Activated CD4-positive, CD25-positive, alpha-beta regulatory T cell treated with anti-CD3 and anti-CD28 coated beads, Interleukin-2, amount 50 U/mL, for 16 hours (primary cell): ENCODE results near the gene MRPL20.
"Not testable (repeated sequence)": the region's sequence is repeated elsewhere in the genome, so short reads cannot be mapped to it uniquely, and the experiment has no call there.

Source experiments
- DNase-seq: peaks from one replicate; pipeline ENCODE4 v3.0.0-alpha.2; 2020; ENCODE audit warnings: low read depth, low spot score

MRPL20 gene

DNA sequence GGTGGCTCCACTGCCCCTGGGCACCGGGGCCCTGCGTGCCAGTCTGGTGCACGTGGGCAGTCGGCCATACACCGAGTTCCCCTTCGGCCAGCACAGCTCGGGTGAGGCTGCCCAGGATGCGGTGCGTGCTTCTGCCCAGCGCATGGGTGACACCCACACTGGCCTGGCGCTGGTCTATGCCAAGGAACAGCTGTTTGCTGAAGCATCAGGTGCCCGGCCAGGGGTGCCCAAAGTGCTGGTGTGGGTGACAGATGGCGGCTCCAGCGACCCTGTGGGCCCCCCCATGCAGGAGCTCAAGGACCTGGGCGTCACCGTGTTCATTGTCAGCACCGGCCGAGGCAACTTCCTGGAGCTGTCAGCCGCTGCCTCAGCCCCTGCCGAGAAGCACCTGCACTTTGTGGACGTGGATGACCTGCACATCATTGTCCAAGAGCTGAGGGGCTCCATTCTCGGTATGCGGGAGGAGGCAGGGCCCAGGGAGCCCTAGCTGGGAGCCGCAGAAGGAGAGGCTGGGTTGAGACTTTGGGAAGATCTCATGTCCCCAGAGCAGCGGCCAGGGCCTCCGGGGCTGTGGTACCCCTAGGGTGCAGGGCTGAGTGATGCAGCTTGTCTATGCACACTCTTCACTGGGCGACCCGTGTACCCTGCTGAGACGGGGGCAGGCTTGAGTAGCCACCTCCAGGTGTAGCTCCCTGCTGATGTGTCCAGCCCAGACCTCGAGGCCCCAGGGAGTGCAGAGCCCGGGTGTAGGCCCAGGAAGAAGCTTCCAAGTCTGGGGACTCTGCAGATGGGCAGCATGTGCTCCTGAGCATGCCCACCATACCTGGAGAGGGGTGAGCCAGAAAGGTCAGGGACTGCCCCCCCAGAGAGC, 30.2 kb upstream of the MRPL20 start:
- no peak for DNase-seq

DNA sequence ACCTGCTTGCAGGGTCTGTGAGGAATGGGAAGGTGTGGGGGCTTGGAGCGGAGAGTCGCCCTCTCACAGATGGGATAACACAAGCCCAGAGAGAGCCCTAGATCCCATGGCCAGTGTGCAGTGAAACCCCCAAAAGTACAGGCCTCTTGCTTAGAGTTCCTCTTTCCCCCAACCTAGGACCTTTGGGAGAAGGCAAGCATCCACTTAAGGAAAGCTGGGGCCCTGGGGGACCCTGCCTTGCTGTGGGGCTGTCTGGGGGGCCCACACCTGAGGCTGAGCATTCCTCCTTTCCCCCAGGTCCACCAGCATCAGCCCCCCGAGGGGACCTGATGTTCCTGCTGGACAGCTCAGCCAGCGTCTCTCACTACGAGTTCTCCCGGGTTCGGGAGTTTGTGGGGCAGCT, 29.5 kb upstream of the MRPL20 start:
- no peak for DNase-seq

DNA sequence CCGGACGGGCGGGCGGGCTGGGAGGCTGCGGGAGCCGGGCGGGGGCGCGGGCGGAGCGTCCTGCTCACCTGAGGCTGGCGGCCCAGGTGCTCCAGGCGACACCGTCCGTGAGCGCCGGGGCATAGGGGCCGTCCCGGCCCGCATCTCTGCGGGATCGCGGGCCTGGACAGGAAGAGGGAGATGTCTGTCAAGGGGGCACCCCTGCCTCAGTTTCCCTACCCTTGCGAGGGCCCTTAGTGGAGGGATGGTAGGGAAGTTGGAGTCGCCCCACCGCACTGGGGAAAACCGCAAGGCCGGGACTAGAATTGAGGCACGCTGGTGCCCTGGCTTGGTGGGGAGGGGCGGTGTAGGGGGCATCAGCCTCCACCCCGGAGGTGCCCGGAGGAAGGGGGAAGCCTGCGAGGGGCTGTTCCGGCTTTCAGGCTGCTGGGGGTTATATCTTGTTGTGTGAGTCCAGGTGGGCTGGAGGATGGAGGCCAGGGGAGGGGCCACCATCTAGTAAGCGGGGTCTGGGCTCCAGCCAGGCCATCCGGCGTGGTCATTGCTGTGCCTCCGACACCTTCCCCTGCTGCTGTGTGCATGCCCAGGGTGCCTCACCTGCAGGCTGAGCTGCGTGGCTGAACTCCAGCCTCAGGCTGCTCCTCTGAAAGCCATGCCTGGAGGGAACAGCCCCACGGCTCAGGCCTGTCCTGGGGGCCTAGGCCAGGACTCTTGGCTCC, 29.0 kb upstream of the MRPL20 start:
- DNase-seq = no peak

DNA sequence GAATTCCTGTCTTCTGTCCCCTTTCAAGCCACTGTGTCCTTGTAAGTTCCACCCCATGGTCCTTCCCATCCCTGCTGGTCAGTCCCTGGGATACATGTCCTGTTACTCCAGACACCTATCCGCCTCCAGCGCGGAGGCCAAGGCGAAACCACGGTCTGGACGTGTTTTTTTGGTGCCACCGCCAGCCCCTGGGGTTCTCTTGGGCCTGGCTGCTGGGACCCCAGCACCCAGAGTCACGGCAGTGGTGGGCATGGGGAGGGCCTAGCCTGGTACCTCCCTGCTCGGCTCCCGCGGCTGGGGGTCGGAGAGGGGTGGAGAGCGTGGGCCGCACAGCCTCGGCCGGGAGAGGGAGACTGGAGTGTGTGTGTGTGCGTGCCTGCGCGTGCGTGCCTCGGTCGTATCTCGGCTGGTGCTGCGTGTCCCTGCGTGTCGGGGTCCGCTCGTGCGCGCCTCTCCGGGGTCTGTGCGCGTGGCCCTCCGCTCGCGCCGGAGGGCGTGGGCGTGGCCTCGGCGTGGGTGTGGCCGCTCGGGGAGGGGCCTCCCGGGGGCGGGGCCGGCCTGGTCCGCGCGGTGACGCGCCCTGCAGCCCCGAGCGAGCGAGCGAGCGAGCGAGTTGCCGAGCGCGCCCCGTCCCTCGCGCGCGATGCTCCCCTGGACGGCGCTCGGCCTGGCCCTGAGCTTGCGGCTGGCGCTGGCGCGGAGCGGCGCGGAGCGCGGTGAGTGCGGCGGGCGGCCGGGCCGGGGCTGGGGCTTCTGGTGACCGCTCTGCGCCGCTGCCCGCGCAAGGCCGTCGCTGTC, 28.2 kb upstream of the MRPL20 start, which contains the start of gene VWA1:
TSS of gene VWA1 (plus strand) at position 585 of the 798 bp plus-strand sequence. CDS start at position 644, 59 bp downstream.
- DNase-seq = peak; percentile 26

DNA sequence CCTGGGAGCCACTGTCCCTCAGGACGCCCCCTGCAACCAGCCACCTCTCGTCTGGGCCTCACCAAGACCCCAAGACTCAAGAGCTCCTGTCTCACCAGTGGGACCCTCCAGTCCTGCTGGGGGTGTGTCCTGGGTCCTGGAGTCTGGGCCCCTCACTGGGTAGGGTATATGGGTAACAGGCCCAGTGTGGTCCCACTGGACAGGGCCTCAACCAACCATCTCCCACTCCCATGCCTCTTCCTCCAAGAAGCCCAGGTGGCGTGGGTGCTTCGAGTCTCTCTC, 27.7 kb upstream of the MRPL20 start:
- DNase-seq = no peak

DNA sequence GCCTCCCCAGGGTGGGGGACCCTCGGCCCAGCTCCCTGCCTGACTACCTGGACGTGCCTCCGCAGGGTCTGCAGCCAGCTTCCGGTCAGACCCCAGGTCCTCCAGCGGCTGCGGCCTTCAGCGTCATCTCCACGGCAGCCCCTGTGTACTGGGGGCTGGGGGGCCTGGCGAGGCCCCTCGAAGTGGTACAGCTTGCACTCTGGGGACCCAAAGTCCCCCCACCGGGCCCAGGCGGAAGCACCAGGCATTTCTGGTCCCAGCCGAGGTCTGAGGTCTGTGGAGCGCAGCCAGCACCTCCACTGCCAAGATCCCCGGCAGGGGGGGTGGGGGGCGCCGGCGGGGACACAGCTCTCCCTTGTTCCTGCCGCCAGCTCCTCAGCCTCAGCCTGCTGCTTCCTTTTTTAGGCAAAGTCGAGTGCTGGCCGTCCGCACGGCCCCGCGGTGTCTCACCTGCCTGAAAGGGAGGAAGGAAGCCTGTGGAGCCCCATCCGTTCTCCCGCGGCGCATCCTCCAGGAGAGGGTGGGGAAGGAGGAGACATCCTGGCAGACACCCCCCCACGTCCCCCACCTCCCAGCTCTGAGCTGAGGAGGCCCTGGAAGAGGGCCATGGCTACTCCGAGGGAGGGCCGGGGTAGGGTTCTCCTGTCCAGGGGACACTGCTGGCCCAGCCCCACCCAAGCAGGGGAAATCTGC, 27.2 kb upstream of the MRPL20 start:
- DNase-seq = no peak

DNA sequence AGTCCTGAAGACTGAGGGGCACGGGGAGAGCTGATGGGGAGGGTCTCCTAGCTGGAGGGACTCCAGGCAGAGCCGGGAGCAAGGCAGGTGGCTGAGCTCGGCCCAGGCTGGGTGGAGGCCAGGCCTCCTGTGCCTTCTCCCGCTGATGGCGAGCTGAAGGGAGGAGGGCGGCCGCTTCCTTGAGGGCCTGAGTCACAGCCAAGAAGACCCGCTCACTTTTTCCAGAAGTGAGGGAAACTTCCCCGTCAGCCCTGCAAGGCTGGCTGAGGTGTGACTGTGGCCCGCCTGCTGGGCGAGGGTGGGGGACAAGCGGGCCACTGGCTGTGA, 26.7 kb upstream of the MRPL20 start:
- no peak for DNase-seq

DNA sequence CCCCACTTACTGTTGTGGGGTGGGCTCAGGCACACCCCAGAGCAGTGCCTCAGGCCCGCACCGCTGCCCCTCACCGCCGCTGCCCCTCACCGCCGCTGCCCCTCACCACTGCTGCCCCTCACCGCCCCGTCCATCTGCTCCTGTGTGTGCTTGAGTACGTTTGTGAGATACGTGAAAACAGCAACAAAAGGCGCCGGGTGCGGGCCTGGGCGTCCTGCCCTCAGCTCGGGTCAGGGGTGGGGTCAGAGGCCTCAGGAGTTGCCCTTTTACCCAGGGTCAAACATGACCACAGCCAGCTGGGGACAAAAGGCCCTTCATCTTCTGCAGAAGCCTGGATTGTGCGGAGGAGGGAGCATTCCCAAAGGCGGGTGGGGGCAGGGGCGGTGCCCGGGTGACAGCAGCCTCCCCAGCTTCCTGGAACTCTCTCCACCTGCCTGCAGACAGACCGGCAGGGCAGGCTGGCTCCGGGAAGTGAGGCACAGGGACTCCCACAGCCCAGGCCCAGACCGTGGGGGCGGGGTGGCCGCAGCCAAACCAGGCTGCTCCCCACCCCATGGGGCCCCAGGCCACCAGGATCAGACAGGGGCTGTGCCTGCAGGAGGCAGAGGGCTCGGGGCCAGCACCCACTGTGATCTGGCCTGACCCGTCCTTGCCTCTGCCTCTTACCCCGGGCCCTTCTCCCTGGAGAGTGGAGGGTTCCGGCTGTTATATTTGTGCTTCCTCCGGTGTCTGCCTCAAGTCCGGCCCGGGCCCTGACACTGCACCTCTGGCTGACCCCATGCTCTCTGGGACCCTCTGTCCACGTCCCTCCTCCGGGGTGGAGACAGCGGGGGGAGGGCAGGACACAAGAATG, 26.1 kb upstream of the MRPL20 start:
- DNase-seq = no peak

DNA sequence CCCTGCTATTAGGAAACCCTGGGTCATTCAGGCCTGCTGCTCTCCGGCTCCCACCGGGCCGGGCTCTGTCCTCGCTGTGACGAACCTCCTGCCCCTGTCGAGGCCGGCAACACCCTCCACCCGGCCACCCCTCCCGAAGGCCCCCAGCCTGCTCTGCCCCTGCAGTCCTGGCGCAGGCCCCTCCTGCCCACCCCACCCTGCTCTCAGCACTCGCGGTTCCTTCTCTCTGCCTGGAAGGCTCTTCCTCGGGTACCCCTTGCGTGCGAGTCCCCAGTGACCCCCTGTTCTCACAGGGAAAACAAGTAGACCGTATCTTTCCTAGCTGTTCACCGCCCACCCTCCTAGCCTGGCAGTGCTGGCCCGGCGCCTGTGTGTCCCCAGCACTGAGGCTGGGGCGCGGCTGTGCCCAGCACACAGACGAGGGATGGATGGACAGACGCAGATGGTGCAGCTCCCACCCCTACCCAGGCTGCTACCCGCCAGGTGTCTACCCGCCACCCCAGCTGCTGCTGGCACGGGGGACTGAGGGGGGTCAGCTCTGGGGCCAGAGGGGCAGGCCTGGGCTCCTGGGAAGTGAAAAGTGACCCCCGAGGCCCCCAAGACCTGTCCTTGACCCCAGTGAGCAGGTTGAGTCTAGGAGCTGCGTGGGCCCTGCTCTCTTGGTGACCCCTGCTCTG, 25.3 kb upstream of the MRPL20 start:
- no peak for DNase-seq

DNA sequence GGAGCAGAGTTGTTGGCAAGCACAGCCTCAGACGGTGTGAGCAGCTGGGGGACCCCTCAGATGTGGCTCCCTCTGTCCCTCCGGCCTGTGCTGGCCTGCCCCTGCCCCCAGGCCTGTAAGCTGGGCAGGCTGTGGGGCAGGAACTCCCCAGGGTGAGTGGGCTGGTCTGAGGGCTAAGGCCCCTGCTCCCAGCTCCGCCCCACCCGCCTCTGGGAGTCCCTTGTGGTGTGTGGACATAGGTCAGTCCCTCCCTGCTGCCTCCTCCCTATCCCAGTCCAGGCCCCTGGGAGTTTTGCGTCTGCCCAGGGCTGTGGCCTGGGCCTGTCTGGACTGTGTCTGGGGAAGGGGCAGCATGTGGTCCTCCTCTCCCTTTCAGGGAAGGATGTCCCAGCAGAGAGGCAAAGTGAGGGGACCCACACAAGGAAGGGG, 24.8 kb upstream of the MRPL20 start:
- DNase-seq = no peak

DNA sequence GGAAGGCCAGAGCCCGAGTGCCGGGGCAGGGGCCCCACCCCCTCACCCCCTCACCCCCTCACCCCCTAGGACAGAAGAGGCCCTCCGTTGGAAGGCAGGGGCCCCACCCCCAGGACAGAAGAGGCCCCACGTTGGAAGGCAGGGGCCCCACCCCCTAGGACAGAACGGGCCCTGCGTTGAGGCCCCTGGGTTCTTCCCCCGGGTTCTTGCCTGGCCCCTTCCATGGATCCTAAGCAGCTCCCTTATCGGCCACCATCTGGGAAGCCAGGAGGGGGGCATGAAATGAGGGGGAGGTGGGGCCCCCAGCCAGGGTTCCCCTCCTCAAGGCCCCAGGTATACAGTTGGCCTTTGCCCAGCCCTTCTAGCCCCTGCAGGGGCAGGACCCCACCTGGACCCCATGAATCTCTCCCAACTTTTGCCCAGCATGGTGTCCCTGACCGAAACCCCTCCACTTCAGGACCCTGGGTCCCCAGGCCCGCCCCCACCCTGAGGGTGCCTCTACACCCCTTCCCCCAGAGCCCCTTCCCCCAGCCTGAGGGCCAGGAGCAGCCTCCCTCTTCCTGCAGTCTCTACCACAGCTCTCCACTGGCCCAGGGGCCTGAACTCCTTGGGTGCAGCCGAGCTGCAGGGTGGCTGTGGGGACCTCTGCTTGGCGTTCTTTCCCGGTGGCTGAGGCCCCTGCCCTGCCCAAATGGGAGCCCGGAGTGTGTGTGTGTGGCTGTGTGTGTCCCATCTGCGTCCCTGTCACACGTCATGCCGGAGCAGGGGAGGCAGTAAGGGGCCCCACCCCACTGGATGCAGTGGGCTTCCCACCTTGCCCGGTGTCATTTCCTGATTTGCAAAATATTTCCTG, 24.1 kb upstream of the MRPL20 start:
- DNase-seq = no peak

DNA sequence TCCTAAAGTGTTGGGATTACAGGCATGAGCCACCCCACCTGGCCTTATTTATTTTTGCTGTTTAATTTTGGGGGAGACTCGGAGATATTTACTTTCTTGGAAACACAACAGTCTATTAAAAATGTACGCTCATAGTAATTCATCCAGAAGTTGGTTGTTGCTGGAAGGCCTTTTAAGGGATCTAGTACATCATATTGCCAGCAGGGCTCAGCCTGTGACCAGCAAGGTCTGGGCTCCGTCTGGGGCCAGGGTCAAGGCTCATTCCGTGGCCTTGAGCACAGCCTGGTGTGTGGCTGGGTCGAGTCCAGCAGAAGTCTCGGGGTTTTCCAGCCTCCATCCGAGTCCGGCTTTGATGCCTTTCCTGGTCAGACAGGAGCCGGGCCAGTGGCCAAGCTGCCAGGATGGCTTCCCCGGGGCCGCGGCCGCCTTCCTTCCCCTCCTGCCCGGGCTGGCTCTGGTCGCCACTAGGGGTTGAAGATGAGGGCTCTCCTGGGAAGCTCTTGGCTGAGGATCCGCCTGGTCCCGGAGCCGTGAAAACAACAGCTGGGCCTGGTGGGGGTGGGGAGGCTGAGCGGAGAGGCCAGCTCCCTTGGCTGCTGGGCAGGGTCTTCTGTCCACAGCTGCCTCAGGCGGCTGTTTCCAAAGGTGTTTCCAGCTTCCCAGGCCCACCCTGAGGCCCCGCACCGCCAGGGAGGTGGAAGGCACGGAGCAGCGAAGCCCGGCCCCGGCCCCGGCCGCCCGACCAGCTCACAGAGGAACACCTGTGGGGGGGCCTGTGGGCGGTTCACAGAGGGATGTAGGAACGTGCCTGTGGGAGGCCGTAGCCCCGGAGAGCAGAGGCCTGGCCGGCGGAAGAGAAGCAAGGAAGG, 23.3 kb upstream of the MRPL20 start:
- no peak for DNase-seq

DNA sequence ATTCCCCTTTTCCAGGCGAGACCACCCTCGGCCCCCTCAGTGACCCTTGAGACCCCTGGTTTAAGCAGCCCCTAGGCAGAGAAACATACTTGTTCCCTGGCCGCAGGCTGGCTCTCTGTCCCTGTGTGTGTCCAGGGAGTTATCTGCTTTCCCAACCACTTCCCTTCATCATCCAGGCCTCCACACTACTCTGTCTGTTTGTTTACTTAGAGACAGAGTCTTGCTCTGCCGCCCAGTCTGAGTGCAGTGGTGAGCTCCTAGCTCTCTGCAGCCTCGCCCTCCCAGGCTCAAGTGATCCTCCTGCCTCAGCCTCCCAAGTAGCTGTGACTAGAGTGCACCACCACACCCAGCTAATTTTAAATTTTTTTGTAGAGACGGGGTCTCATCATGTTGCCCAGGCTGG, 22.6 kb upstream of the MRPL20 start:
- no peak for DNase-seq

DNA sequence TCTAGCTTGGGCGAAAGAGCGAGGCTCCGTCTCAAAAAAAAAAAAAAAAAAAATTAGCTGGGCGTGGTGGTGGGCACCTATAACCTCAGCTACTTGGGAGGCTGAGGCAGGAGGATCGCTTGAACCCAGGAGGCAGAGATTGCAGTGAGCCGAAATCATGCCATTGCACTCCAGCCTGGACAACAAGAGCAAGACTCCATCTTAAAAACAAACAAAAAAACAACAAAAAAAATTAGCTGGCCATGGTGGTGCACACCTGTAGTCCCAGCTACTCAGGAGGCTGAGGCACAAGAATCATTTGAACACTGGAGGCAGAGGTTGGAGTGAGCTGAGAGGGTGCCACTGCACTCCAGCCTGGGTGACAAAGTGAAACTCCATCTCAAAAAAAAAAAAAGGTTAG, 21.9 kb upstream of the MRPL20 start:
- not testable (repeated sequence) for DNase-seq

DNA sequence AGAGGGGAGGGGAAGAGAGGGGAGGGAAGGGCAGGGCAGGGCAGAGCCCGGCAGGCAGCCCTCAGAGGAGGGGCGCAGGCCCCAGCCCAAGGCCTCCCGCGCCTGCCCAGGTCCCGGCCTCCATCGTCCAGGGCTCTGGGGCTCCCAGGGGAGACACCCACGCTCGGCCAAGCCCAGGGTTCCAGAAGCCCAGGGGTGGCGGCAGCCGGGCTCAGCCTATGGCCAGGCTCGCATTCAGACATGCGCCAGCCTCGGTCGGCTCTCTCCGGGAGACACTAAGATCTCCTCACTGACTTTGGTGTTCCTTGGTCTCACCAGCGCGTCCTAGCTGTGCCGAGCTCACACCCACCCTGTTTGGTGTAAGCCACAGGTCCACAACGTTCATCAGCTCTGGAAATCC, 21.1 kb upstream of the MRPL20 start:
- DNase-seq = no peak

DNA sequence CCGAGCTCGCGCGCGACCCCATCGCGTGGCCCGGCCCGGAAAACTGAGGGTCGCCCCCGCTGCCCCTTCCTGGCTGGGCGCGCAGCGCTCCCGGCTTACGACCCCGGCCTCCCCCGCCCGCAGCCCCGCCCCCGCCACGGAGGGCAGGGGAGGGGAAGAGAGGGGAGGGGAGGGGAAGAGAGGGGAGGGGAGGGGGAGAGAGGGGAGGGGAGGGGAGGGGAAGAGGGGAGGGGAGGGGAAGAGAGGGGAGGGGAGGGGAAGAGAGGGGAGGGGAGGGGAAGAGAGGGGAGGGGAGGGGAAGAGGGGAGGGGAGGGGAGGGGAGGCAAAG, 20.7 kb upstream of the MRPL20 start:
- no peak for DNase-seq

DNA sequence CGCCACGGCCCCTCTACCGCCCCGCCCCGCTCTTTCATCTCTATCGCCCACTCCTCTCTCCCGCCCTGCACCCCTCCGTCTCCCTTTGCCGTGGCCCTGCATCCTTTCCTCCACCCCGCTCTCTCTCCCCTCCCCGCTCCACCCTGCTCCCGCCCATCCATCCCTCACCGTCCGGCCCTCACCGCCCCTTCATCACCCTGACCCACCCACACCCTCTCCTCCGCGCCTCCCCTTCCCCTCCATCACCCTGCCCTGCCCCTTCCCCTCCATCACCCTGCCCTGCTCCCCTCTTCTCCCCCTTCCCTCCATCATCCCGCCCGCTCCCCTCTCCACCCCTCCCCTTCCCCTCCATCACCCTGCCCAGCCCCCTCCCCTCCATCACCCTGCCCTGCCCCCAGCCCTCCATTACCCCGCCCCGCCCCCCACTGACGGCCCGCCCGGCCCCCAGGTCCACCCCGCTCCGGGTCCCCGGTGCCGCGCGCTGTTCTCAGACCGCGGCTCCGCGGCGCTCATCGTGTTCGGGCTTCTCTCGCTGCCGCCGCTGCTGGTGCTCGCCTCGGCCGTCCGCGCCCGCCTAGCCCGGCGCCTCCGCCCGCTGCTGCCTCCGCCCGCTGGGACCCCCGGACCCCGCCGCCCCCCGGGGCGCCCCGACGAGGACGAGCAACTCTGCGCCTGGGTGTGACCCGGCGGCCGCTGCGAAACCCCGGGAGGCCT, 20.2 kb upstream of the MRPL20 start:
- DNase-seq = no peak

DNA sequence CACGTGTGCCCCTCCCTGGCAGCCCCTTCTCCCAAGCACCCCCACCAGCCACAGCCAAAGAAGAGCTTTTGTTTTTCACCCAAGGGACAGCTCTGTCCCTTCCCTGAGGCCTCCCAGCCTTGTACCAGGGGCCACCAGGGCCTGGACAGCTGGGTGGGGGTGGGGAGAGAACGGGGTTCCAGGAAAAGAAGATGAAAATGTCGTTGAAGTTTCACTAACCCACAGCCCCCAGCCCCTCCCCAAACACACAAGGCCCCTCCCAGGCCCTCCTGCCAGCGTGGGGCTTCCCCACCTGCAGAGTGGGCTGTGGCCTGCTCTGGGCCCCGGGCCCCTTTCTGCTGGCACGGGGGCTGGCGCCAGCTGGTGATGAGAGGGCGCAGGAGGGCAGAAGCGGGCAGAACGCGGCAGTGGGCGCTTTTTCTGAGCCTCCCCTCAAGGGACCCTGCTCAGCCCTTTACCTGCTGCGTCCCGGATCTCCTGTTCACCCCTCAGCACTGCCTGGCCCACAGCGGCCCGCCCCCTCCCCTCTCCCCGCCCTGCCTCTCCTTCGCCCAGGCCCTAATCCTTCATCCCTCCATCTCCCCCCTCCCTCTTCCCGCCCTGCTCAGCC, 19.5 kb upstream of the MRPL20 start:
- DNase-seq = no peak
